HG02852 (cell line): ENCODE measurements around the gene FBLN2.

Experiments used
- ATAC-seq: cut with Tn5 transposase; IDR thresholded peaks from one replicate; pipeline ENCODE4 v1.9.1; 2021; ENCODE audit warnings: mild to moderate bottlenecking, moderate library complexity; ENCODE audit not compliant: unreplicated experiment

Gene FBLN2

GRCh38 chr3:13529196-13530112 is 19.5 kb upstream of the FBLN2 start:
- ATAC-seq: no peak

- no peak for ATAC-seq
These were observed 18.5 kb upstream of the FBLN2 start for GRCh38 chr3:13530241-13531009.

DNA sequence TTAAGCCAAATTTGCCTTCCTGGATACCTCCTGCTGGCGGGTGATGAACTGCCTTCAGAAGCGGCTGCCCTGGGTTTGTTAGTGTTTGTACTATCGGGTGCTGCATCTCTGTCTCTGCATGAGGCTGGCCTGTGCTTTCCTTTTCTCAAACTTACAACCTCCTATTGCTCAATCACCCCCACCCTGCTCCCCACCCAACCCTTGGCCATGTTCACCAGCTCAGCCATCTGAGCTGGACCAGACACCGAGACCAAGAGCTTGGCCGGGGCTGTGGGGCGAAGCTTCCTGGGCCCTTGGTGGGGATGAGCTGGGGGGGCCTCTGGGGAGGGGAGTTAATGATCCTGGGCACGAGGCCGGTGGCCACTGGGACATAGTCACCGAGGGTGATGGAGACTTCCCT is 16.8 kb upstream of the FBLN2 start:
- no peak for ATAC-seq

- no peak for ATAC-seq
These were observed 16.3 kb upstream of the FBLN2 start for GRCh38 chr3:13532631-13533030.

- ATAC-seq: no peak
These were observed 15.0 kb upstream of the FBLN2 start for GRCh38 chr3:13533885-13534301.

DNA sequence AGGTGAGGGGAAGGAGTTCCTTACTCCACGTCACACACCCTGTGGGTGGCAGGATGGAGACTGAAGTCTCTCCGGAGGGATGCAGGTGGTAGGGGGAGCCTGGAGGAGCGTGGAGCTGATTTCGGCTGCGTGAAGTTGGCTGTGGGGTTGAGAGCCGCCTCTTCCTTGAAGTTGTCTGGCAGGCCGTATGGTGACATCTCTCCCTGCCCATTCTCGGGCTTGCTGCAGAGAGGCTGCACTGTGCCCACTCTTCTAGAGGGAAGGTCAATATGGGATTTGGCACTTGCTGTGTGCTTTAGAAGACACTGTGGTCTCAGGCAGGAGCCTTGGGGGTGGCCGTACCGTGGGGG is 13.4 kb upstream of the FBLN2 start:
- ATAC-seq: no peak

DNA sequence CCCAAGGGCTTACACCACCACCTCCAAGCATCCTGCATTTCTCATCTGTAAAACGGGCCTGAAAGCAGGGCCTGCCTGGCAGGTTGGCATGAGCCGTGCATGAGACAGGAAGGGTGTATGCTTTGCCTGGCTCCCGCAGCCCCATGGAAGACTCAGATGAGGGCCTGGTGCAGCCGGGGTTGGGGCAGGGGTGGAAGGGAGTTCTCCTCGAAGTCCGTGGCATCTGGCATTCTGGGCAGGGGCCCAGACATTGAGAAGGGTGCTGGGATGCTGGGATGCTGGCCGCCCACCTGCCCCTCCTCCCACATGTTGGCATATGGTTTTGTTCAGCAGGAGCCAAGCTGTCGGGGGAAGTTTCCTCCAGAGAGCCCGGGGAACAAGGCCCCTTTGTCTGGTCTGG is 13.0 kb upstream of the FBLN2 start:
- no peak for ATAC-seq

DNA sequence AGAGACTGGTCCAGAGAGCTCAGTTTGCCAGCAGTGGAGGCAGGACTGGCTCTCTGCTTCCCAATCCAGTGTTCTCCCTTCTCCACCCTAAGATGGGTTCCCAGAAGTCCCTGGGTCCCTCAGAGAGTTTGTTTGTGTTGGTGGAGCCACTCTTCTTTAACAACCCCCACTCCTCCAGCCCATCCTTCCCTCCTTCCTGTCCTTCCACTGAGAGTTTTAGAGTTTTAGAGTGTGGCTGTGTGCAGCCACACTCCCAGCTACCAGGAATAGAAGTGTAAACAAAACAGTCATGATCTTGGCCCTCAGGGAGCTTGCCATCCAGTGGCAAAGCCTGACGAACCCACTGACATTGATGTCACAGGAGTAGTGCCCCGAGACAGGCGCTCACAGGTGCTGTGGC is 12.5 kb upstream of the FBLN2 start:
- no peak for ATAC-seq

DNA sequence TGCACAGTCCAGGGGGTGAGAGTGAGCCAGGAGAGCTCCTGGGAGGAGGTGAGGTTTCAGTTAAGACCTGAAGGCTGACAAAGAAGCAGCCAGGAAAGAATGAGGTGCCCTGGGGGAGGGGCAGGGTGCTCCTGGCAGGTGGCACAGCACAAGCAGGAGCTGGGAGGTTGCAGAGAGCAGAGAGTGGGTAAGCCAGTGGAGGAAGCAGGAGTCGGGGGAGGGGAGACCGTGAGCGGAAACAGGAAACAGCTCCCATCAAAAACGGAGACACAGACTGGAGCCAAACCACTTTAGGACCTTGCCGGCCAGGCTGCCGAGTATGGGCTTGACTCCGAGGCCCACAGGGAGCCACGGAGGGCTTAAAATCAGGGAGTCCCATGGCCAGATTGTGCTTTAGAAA is 12.1 kb upstream of the FBLN2 start:
- no peak for ATAC-seq

- no peak for ATAC-seq
These were observed 11.5 kb upstream of the FBLN2 start for GRCh38 chr3:13537244-13537908.

DNA sequence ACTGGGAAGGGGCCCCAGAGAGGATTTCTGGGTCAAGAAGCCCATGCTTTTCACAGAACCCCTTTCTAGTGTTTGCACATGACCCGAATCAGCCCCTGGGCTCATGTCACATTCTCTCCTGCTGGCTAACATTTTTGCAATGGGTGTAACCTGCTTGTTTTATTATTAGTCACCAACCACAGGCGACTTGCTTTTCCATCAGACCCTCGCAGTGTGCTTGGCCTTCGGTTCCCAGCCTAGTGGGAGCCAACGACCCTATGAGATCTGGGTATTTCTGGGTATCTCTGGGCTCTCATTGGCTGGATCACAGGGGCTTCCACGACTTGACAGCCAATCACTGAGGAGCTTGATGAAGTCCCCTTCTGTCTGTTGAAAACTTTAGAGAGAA is 11.0 kb upstream of the FBLN2 start:
- no peak for ATAC-seq

DNA sequence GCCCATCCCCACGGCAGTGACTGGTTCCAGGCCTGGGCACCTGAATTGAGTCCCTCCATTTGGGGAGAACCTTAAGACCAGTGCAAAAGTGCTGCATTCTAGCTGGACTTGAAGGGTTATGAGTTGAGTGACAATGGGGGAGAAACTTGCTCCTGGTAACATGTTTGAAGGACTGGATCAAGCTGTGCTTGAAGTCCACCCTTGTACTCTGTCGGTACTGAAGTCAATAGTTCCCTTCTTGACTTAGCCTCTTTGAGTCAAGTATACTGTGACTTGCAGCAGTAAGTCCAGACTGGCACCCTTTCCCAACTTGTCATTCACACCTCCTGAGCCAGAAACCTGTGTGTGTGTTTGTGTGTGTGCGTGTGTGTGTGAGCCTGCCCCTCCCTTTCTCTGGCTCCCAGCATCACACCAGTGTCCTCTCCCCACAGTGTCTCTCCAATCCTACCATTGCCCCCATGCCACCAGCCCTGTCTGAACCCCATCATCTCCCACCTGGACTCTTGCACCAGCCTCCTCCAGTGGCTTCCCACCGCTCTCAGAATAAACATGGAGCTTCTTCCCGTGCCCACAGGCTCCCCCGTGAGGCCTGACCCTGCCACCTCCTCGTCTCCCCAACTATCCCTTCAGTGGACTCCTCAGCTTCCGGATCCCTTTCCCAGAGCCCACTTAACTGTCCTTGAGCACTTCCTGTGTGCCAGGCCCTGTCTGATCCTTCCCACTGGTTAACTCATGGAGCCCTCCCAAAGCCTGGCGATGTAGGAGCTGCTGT is 10.2 kb upstream of the FBLN2 start:
- ATAC-seq: no peak

DNA sequence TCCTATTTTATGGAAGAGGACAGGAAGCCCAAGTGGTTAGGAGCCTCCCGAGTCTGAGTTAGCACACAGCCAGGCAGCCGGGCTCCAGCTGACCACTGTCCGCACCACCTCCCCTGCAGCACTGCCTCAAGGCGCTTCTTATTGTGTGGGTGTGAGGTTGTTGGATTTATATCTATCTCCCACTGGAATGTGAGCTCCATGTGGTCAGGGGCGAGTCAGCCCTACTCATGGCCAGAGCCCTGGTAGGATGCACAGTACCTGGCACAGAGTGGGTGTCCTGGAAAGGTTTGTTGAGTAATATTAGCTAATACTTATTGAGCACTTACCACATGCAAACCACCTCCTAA is 9.7 kb upstream of the FBLN2 start:
- ATAC-seq: no peak

DNA sequence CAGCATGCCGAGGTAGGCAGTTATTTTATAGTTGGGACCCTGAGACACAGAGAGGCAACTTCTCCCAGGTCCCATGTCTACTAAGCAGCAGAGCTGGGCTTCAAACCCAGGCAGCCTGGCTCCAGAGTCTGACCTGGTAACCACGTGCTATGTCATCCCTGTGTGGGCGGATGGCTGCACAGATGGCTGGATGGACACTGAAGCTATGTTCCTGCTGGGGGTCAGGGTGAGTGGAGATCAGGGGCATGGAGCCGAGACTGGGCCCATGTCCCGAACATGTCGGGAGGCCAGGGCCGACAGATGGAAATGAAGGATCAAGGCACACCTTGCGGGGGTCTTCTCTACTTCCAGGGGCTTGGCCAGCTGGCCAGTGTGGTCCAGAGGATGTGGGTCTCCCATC is 9.3 kb upstream of the FBLN2 start:
- ATAC-seq: no peak

- no peak for ATAC-seq
These were observed 8.5 kb upstream of the FBLN2 start for GRCh38 chr3:13540297-13540995.

DNA sequence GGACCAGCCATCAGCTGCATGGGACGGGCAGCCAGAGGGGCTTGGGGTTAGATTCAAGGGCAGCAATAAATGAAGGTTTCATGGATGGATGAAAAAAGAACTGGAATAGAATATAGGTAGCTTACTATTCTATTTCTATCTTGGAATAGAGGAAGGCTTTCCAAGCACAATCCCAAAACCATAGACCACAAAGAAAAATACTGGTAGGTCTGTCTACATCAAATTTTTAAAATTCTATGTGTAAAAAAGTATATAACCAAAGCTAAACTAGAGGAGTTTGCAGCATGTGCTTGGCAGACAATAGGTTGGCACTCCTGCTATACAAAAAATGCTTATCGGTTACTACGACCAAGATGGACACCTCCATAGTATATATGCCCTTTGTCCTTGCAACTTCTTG is 7.2 kb upstream of the FBLN2 start:
- no peak for ATAC-seq

- ATAC-seq: no peak
These were observed 6.8 kb upstream of the FBLN2 start for GRCh38 chr3:13542142-13542541.

- no peak for ATAC-seq
These were observed 5.7 kb upstream of the FBLN2 start for GRCh38 chr3:13543253-13543652.

DNA sequence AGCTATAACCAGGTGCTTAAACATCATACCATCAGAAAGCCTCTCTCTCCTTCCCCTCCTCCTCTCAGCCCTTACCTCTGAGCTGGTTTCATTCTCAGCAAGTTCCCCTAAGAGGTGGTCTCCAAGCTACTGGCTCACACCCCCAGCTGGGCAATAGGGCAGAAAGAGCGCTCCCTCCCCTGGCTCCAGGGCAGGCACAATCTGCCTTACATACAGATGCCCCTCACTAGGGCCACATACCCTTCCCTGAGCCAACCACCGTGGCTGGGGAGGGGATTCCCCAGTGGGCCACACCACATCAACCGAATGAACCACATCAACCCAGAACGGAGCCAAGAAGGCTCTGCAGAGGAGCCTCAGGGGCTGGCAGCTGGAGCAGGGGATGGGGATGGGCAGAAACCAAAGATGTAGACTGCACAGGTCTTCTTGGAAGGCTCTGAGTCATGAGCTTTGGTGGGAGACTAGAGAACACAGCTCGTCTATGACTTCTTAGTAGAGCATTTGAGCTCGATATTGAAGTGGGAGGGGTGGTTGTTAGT is 4.6 kb upstream of the FBLN2 start:
- ATAC-seq: no peak

GRCh38 chr3:13544951-13545651 is 3.8 kb upstream of the FBLN2 start:
- ATAC-seq: no peak
